Germinal center (tissue), 1 donor: ENCODE measurements around the gene GAB3.

ENCODE experiments used
- DNase-seq: peaks from one replicate; pipeline ENCODE4 v3.0.0; 2012; ENCODE audit warnings: mixed read lengths, low spot score

GAB3 gene

DNA sequence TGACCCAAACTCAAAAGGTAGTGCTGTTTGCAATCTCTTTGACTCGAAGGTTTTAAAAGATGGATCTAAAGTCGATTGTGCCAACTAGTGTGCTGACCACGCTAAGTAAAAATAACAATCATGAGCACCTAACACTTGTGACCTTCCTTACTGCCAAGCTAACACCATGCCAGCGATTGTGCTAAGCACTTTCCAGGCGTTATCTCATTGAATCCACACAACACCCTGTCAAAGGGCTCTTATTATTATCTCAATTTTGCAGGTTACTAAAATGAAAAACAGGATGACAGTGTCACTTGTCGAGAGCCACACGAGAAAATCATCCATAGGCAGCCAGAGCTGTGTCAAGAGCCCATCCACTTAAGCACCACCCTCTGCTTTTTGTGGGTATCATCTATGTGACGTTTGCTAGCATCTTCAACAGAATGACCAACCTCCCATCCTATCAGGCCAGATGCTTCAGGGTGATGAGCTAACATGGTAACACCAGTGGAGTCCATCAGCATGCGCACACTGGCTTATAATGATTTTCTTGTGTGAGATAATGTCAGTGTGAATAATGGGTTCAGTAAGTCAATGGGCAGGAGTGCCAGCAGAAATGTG is 893 bp upstream of the GAB3 start:
- DNase-seq, result no peak

- DNase-seq, result peak; percentile 9
These were observed 359 bp upstream of the GAB3 start for GRCh38 chrX:154751203-154751668.

GRCh38 chrX:154749856-154750255 is 1.0 kb downstream of the GAB3 start:
- DNase-seq, result no peak

DNA sequence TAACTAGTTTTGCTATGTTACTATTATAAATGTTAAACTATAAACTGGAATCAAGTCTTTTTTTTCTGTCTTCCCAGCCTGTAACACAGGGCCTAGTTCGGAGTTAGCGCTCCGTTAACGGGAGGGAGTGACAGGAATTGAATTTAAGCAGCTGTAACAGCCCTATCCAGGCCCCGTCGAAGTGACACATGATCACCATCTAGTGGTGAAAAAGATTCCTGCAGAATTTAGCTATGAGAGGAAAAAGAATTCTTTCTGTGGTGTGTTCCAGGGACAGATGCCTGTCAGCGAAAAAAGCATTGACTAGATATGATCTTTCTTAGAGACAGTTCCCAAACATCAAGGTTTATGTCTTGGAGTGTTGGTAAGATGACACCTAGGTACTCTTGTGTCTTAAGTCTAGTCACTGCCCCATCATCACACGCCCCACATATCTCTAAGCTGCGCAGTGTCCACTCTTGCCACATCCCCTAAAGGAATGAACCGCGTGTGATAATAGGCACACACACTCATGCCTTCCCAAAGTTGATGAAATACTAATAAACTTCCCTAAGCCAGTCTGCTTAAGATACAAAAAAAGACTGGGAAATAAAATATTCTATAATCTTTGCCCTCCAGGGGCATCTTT is 2.1 kb downstream of the GAB3 start:
- peak; percentile 51 for DNase-seq

DNA sequence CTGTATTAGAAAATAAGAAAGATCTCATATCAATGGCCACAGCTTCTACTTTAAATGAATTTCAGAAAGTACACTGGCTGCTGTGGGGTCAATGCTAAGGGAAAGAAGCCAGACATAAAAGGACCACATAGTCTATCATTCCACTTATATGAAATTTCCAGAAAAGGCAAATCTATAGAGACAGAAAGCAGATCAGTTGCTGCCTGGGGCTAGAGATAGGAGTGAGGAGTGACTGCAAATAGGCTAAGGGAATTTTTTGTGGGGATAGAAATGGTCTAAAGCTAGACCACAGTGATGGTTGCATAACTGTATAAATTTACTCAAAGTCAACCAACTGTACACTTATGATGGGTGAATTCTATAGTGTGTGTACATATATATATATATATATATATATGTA is 8.3 kb downstream of the GAB3 start:
- no peak for DNase-seq

DNA sequence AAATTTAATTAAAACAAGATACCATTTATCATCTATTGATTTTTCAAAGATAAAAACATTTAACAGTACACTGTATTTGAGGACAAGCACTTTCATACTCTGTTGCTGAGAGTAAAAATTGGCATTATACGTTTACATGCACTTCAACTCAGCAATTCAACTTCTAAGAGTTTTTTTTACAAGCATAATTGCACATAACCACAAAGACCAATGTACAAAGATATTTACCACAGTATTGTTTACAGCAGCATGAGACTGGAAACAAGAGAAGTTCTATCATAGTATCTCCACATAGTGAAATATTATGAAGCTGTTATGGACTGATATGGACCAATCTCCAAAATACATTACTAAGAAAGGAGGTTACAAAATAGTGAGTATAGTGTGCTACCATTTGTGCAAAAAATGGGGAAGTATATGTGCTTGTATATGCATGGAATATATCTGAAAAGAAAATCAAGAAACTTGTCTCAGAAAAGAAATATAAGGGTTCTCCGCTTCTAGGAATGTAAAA is 10.9 kb downstream of the GAB3 start:
- no peak for DNase-seq

GRCh38 chrX:154738011-154738738 is 12.7 kb downstream of the GAB3 start:
- no peak for DNase-seq

- DNase-seq, result no peak
These were observed 13.7 kb downstream of the GAB3 start for GRCh38 chrX:154737136-154737535.

DNA sequence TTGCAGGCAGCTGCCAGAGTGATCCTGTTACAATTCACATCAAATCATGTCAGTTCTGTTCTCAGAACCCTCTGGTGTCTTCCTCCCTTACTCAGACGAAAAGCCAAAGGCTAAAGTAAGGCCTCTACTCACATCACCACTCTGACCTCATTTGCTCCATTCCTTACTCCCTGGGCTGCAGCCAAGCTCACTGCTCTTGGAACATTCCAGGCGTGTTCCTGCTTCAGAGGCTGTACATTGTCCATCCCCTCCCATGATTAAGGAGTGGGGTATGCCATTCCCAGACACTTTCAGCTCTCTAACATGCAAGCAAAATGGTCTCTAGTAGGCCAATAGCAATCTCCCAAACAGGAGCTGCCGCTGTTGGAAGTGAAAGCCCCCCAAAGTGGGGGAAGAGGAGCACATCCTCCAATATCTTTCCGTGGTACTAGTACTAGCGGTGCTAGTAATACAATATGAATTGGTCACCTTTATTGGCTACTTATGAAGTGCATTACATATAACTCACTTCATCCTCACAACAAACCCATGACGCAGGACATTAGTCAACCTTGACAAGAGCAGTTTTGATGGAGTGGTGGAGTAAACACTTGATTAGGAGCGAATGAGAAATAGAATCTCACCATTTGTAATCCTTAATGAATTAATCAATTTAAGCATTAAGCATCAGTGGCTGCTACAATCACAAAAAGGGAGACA is 15.0 kb downstream of the GAB3 start:
- no peak for DNase-seq

DNA sequence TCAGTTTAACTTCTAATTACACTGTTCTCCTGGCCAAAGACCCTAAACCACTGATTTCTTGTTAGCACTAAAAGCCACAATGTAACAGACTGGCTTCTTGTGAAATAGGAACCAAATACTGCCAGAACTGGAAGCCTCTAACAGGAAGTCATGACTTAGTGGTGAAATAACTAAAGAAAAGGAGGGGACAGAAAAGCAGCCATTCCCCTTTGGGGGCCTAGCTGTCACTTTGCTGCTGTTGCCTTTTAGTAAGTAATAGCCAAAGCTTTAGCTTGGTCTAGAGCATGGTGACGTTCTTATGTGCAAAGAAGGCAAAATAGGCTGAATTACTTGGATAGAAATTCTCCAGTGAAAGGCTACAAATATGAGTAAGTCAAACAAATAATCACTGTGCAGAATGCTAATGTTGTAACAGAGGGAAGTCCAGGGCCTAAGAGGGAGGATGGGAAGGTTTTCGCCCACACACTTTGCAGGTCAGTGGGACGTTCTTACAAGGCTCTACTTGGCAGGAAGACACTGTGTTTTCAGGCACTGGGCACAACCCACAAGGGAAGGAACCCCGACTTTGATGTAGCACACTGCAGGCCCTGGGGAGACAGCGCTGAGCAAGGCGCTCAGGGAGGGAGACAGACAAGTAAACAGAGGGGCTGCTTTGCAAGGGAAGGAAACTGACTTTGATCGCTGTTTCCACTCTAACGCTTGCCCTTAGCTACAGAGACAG is 16.7 kb downstream of the GAB3 start:
- DNase-seq, result no peak

GRCh38 chrX:154733066-154733425 is 17.8 kb downstream of the GAB3 start:
- no peak for DNase-seq

- no peak for DNase-seq
These were observed 18.3 kb downstream of the GAB3 start for GRCh38 chrX:154732421-154733065.

- DNase-seq, result no peak
These were observed 19.0 kb downstream of the GAB3 start for GRCh38 chrX:154731881-154732280.

- DNase-seq, result no peak
These were observed 19.7 kb downstream of the GAB3 start for GRCh38 chrX:154731184-154731583.

DNA sequence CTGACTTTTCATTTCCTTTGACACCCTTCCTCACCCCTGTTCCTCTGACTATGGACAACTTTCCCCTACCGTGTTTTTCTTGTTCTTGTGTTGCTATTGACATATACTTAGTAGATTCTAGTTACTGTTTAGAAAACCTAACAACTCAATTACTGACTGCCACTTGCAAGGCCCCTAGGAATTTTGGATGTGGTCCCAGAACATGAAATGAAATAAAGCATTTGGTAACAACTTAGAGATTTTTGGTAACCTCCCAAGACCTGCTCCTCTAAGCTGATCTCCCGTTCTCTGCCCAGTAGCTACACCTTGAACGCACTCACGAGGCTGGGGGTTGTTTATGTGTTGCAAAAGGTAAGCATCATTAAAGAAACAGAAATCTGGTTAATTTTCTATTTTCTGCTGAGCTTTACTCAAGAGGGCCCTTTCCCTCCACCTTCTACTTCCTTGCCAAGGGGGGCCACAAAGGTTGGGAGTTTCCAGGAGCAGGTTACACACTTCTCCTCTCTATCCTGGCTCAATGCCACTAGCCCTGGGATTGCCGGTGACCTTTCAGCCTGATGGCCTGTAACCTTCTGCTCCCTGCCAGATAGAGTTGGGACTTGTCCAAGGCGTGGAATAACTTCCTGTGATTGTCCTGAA is 20.5 kb downstream of the GAB3 start:
- no peak for DNase-seq

DNA sequence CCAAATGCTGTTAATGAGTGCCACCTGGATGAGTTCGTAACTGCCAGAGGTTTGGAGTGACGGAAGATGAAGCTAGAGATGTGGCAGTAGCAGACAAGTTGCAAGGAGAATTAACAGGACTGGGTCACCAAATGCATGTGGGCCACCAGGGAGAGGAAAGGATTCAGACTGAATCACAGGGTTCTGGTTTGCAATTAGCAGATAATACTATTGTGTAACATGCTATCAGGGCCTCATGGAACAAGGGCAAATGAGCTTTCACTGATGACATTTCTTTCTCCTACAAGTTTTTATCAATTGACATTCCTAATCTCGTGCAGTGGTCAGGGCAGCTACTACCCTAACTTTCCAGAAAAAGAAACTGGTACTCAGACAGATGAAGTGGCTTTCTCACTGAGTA is 21.4 kb downstream of the GAB3 start:
- no peak for DNase-seq

- DNase-seq, result no peak
These were observed 22.3 kb downstream of the GAB3 start for GRCh38 chrX:154728431-154729190.

DNA sequence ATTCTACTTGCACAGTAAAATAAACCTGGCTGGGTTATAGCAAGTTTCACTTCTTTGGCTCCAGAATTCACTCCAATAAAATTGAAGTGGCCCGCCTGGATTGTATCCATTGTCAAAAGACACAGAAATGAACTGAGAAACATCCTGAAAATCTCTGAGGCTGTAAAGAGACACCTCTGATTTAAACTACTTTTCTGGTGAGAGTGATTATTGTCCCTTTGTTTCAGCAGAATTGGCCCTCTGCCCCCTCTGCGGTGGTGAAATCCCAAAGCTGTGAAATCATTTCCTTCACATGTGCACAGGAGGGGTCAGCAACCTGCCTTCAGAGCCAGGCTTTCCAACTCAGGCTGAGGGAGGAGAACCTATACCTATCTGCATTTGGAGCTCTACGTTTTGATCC is 23.0 kb downstream of the GAB3 start:
- no peak for DNase-seq

GRCh38 chrX:154727418-154727817 is 23.5 kb downstream of the GAB3 start:
- no peak for DNase-seq
